Astrocyte of the hippocampus (primary cell): ENCODE data around the gene KIF17.
"Not testable (repeated sequence)": the region's sequence is repeated elsewhere in the genome, so short reads cannot be mapped to it uniquely, and the experiment has no call there.

Experiments
- DNase-seq: peaks from one replicate; pipeline ENCODE4 v3.0.0; 2011; ENCODE audit warnings: low read depth, low spot score

KIF17 gene

DNA sequence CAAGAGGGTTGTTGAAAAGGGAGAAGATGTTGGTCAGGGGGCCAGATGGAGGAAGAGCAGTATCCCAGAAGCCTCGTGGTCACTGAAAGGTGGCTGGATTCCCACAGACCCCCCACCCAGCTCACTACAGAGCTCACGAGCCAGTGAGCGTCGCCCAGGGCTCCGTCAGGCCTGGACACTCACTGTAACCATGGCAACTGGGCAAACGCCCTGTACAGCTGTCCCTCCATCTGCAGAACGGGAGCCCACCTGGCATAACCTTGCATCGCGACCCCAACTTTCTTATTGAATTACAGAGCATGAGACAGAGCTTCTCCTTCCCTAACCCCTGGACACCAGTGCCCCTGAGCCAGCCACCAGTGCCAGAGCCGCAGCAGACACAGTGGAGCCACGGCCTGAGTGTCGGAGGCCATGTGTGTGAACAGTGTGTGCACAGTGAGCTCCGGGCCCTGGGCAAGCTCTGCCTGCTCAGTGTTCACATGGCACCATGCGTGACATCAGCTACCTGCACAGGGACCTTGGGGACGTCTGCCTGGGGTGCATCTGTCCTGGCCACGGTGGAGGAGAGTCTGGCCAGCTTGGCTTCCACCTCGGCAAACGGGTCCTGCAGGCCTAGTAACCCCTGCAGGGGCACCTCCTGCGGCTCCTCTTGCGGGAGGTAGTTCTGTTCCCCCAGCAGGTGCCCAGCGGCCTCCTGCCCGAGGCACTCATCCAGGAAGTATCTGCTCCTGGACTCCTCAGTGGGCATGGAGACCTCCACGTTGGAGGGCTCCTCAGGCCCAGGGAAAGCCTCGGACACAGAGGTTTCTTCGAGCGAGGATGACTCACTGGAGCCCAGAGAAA lies 30.7 kb downstream of the KIF17 start:
- no peak for DNase-seq

DNA sequence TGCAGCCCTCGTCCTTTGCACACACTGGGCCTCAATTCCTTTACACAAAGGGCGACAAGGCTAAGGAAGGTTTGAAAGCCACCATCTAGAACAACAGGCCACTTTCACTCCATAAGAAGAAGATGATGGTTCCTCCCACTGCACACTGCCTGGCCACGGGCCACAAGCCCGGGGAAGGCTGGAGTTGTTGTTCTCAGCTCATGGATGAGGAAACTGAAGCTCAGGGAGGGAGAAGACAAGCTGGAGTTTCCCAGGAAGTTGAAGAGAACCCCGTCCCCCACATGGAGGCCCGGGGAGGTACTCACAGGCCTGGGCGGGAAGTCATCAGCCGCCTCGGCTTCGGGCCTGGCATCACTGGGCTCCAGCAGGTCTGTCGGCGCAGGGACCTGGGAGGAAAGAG lies 32.1 kb downstream of the KIF17 start:
- DNase-seq: no peak

DNA sequence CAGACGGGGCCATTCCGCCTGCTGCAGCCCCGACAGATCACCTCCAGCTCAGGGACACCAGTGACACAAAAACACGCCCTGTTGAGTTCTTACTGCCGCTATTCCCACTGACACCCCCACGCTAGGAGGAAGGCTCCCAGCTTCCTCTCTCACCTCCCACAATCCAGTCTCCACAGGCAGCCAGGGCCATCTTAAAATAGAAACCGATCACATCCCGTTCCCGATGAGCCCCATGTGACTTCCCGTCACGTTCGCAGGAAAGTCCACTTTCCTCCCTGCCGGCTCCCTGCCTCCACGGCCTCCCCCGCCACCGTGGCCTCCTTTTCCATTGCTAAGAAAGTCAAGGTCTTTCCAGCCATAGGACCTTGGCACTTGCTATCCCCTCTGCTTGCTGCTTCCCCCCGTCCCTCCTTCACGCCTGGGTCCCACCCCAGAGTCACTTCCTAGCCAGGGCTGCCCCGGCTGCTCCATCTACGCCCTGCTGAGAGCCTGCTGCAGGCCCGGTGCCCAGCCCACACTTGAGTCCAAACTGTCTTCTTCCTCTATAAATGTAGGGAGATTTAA lies 32.6 kb downstream of the KIF17 start:
- DNase-seq: no peak

DNA sequence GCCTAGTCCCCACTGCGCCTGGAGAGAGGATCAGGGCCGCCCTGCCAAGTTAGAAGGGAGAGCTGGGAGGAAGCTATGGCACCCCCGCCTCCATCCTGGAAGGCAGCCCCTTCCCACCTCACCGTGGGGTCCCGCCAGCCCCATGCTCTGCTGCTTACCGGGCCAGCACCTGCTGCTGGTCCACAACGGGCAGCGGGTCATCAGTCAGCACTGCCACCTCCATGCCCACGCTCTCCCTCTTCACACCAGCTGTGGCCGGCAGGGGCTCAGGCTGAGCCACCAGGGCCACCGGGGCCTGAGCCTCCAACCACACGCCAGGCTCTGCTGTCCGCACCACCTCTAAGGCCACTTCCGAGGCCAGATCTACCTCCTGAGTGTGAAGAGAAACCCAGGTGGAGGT lies 33.2 kb downstream of the KIF17 start:
- DNase-seq: no peak

DNA sequence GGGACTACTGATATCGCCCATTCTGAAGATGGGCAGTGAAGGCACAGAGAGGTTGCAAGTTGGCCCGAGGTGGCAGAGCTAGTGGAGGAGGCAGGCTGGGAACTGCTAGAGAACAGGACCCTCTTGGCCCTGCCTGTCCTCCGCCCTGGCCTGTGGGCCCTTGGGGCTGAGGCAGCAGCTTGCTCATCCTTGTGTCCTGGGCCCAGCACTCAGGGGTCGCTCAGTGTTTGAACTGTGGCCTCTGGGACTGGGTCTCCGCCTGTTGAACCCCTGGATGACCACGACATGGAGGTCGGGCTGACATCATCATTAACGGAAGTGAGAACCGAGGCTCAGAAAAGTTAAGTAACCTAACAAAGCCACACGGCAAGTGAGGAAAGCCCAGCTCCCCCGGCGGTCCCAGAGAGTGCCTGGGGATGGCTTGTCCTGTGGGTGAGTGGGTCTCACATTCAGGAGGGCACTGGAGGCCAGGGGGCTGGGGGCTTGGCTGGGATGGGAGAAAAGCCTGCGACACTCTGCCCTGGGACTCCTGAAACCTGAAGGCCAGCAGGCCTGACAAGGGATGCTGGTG lies 33.7 kb downstream of the KIF17 start:
- no peak for DNase-seq

DNA sequence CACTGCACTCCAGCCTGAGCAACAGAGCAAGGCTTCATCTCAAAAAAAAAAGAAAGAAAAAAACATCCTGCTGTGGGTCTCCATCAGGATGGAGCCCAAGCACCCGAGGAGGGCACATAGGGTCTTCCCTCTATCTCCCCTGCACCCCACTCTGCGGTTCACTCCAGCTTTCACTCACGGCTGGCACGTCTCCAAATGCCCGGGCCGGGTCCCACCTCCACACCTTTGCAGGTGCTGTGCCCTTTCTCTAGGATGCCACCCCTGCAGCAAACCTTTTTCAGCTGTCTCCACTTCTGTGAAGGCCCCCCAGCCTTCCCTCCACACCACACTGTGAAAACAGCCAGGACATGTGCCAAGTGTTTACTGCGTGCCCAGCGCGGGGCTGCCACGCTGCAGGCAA lies 34.2 kb downstream of the KIF17 start:
- no peak for DNase-seq

DNA sequence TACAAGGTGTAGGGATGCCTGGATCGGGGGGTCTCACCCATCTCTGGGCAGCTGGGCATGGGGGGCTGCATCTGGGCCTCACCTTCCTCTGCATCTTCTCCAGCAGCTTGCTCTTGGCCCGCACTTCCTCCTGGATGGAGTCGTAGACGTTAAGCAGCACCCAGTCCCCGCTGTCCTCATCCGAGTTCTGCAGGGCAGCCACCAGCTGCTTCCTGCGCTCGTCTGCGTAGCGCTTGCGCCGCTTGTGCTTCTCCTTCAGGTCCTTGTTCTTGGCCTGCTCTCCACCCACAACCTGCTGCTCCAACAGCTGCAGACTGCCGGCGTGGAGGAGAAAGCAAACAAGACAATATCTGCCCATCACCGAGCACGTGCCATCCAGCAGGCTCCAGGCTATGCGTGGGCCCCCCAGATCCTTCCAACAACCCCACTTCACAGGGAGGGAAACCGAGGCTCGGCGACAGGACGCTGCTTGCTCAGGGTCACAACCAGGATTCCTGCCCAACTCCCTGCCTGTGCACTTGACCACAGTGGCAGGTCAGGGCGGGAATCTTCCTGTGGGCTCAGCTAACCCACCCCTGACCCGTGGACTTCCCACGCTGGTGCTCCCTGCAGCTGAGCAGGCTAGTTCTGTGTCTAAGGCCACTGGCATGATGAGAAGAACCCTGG lies 35.1 kb downstream of the KIF17 start:
- no peak for DNase-seq

DNA sequence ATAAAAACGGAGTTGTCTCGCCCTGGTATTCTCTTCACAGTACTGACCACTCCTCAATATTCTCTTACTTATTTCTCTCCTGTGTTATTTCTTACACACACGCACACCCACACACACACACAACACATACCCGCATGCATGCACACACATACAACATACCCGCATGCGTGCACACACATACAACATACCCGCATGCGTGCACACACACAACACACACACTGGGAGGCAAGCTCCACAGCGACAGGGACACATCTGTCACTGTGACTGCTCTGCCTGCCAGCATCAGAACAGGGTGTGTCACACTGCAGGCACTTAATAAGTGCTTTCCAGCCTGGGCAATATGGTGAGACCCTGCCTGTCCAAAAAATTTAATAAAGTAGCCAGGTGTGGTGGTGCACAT lies 35.8 kb downstream of the KIF17 start:
- no peak for DNase-seq

DNA sequence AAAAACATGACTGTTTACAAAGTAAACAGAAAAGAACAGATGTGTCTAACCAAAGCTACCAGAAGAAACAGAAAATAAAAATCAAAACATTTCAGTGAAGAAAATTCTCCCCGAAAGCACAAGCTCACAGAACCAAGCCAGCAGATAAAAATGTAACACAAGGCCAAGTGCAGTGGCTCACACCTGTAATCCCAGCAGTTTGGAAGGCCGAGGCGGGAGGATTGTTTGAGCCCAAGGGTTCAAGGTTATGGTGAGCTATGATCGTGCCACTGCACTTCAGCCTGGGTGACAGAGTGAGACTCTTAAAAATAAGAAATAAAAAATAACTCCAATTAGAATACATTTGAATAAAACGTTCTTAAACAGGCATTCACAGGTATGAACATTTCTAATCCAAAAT lies 37.5 kb downstream of the KIF17 start:
- DNase-seq: no peak

DNA sequence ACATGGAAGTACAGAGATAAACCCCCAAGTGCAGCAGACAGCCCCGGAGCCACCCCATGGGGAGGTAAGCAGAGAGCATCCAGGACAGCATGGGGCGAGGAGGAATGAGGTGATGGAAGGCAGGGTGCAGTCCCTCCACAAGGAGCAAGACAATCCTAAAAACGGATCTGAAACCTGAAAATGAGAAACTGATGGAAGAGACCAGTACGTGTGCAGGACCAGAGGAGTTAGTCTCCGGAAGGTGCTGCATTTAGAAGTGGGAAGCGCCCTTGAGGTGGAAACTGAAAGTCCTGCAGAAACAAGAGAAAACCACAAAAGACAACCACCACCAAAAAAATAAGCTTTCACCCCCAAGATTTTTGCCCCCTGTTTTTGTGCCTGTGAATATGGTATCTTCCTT lies 39.2 kb downstream of the KIF17 start:
- no peak for DNase-seq

DNA sequence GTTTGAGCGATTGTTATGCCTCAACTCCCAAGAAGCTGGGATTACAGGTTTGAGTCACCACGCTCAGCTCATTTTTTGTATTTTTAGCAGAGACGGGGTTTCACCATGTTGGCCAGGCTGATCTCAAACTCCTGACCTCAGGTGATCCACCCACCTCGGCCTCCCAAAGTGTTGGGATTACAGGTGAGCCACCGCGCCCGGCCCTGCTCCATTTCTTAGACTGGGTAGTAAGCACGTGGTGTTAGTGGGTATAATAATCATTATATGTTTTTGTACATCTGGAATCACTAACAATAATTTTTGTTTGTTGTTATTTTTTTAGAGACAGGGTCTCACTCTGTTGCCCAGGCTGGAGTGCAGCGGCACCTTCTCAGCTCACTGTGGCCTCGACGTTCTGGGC lies 44.2 kb downstream of the KIF17 start:
- not testable (repeated sequence) for DNase-seq

DNA sequence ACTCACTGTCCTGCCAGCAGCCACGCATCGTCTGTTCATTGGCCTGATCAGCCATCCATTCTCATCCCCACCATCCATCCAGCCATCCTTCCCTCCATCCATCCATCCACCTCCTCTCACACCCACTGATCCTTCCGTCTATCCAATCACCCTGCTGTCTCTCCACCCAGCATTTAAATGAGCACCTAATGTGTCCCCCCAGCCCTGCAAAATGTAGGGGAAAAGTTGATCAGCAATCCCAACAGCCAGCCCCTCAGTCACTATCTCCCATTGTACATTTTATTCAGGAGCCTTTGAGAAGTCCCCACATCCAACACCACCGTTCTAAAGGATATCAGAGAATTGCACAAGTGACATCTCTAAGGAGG lies 45.6 kb downstream of the KIF17 start:
- DNase-seq: no peak

DNA sequence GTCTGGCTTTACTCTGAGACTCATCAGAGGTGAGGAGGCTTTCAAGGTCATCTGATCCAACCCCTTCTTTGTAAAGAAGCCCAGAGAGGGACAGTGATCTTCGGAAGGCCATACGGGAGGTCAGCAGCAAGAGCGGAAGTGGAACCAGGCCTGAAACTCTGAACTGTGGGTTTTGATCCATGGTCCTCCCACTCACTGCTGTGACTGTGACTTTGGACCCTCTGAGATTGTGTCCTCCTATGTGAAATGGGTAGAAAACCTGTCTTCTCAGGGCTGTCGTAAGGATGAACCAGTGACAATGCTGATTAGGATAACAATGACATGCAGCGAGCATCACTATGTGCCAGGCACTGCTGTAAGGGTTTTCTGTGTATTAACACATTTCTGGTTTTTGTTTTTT lies 46.9 kb downstream of the KIF17 start:
- no peak for DNase-seq

DNA sequence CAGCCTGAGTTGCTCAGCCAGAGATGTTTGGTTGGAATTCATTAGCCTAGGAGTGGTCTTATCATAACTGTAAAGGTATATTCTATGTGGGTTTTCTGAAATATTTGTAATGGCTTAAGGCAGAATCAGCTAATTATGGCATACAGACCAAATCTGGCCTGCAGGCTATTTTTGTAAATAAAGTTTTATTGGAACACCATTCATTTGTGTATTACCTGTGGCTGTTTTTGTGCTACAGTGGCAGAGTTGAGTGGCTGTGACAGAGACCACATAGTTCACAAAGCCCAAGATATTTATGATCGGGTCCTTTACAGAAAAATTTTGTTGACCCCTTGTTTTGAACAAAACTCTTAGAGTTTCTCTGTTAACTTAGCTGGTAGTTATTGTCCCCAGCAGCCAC lies 49.2 kb downstream of the KIF17 start:
- DNase-seq: no peak

DNA sequence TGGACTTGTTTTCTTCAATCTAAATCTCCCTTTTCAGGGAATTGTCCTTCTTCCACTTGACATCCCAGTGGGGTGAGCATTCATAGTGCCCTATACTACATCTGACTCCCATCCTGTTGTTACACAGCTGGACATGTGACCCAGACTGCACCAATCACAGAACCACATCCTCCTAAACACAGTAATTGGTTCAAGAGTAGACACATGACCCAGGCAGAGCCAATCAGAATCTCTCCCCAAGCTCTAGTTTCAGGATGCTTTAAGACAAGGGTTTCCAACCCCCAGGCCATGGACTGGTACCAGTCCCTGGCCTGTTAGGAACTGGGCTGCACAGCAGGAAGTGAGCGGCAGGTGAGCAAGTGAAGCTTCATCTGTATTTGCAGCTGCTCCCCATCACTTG lies 51.0 kb downstream of the KIF17 start:
- no peak for DNase-seq

DNA sequence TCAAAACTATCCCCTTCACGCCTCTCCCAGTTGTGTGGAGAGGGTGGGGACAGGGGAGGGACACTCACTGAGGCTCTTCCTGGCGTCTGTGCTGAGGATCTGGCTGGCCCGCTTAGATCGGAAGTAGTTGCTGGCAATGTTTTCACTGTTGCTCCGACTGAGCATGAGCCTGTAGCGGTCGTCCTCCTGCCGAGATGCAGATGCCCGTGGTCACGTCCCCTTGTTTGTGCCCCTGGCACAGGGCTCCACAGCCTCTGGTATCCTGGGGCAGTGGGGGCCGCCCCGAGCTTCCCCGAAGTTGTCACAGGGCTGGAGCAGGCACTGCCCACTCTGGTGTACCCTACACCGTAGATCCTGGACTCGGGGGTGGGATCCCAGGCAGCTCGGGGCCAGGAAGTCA lies 51.7 kb downstream of the KIF17 start:
- no peak for DNase-seq

DNA sequence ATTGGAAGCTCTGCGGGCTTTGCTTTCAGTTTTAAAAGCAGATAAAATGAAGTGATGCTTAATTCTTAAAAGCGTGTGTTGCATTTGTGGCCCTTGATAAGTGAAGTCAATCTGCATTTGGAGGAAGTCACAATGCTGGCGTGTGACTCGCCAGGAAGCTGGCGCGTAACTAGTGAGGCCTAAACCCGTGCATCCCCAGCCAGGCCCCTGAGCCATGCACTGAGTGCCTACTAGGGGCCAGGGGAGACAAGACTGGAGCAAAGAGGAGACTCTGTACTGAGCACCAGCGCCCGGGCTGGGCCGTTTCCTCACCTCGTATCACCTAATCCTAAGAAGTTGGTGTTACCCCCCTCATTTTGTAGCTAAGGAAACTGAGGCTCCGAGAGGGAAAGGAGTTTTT lies 52.1 kb downstream of the KIF17 start:
- DNase-seq: no peak

DNA sequence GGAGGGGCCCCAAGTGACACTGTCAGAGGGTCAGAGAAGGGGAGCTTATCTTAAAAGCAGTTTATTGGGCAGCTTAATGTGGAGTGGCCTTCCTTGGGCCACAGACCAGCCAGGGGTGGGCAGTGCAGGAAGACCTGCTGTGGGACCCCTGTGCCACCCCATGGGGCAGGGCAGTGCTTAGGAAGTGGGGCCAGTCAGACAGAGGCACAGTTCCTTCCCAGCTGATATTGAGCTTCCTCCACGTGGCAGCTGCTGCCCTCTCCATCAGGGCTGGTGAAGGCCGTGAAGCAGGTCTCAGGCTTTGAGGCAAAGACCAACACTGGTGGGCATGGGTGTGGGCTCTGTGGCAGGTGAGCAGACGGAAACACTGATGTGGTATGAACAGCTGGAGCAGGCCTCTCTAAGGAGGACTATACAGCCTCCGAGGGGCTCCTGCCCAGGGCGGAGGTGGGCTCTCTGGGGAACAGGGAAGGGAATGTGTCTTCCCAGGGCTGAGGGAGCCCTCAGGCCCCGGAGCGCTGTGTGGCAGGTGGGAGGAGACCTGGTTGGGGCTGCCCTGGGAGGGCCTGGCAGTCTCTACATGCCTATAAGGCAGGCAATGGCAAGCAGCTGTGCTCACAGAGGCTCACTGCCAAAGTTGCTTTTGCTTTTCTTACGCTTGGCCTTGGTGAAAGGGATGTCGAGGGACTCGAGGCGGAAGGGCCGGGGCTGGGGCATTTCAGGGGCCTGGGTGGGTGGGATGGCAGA lies 53.7 kb downstream of the KIF17 start:
- no peak for DNase-seq

DNA sequence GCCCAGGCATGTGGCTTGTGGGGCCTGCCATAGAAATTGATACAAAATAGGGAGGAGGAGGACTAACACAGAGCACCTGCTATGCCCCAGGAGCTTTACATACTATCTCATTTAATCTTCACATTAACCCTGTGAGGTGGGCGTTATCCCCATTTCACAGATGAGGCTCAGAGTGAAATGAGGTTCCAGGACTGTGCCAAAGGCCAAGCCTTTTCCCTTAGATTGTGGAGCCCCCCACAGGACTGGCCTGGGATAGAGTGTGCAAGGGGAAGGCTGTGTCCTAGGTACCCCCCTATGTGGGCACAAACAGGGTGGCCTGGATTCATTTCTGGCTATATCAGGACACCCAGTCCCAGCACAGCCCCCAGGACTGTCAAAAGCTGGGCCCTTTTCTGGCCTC lies 54.4 kb downstream of the KIF17 start:
- DNase-seq: no peak

DNA sequence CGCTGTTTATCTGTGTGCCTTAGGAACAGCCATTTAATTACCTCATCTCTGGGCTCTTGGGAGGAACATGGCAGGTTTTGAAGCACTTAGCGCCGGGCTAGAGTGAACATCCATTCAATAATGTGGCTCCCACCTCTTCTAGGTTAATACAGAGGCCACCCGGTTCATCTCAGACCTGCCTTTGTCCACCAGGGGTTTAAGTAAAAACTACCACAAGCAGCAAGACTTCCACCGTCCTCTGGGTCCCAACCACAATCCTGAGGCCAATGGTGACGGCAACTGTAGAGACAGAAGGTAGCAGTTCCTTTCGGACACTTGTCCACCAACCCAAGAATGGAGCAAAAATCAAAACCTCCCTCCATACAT lies 55.7 kb downstream of the KIF17 start:
- no peak for DNase-seq

DNA sequence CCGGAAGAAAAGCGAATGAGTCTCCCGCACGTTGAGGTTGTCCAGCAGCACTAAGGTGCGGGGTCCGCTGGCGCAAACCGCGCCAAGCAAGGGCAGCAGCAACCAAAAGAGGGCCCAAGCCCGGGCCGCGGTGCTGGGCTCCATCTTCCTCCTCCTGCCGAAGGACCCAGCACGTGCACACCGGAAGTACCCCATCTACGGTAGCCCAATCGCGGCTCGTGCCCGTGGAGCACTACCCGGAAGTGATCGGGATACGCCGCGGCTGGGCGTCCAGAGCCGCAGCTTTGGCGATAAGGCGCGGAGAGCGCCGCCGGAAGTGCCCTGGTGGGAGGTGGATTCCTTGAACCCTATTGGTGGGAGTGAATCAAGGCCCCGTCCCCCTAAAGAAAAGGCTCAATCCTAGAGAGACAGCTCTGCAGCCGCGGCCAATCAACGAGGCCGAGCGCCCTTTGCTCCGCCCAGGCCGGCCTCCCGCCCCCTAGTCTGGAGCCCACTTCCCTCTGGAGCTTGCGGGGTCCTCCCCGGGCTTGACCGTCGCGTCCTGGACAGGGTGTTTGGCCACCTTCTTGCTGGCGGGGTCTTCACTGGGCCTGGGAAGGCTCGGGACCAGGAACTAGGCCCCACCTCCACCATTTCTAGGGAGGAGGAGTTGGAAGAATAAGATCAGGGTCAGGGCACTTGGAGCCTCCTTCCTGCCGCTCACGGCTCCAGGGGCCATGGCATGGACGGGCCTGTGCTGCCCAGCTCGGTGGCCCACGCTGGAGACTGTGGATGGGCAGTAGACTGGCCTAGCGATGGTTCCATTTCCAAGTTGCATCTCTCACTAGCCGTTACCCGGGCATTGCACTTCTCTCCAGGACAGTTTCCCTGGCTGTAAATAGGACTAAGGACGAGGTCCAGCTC lies 56.3 kb downstream of the KIF17 start, which contains the start of gene DDOST:
DDOST (minus strand) TSS at position 163 of the 903 bp plus-strand sequence; CDS start at position 144, 19 bp downstream.
- DNase-seq: peak; percentile 99
